Activated naive CD8-positive, alpha-beta T cell treated with anti-CD3 and anti-CD28 coated beads, Interleukin-2, amount 50 U/mL, for 16 hours (primary cell): ENCODE measurements around the gene STK39.

ENCODE experiments used
- DNase-seq: peaks from one replicate; pipeline ENCODE4 v3.0.0-alpha.2; 2020; ENCODE audit warnings: low read depth, low spot score

The STK39 gene

GRCh38 chr2:168210216-168210894 is 37.0 kb downstream of the STK39 start:
- DNase-seq, result no peak

GRCh38 chr2:168208652-168209051 is 38.7 kb downstream of the STK39 start:
- no peak for DNase-seq

GRCh38 chr2:168207851-168208250 is 39.5 kb downstream of the STK39 start:
- no peak for DNase-seq

DNA sequence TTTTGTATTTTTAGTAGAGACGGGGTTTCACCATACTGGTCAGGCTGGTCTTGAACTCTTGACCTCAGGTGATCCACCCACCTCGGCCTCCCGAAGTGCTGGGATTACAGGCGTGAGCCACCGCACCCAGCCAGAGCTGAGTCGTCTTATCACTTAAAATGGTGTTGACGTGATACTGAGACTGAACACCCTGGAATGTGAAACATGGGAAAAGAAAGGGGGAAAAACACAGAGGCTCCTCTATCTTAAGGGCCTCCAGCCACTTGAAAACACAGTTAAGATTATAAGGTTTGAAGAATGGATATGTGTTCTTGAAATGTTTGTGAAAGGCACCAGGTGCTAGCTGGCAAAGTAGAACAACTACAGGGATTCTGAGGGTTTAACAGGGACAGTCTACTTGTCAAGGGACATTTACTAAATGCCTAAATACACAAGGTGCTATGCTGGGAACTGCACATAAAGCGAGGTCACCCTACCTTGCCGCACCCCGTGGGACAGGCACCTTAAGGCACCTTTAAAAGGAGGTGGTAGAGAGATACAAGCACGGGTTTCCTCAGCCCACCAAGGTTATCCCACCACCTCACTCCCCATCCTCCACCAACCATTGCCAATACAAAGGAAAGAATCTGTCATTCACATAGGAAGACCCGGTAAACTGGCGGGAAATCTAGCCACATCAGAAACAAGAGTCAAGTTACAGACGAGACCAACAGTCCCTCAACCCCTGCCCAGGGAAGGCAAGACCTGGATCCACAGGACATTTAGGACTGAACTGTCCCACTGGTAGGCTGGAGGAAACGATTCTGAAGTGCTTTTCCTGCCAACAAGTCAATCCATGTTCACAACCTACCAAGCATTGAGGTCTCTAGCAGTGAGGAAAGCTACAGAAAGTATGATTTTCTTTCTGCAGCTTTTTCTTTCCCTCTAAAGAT is 43.4 kb downstream of the STK39 start:
- no peak for DNase-seq

- DNase-seq, result no peak
Observed at GRCh38 chr2:168201584-168202116, 45.7 kb downstream of the STK39 start.

- DNase-seq, result no peak
Observed at GRCh38 chr2:168200930-168201583, 46.3 kb downstream of the STK39 start.

- no peak for DNase-seq
Observed at GRCh38 chr2:168198476-168199207, 48.8 kb downstream of the STK39 start.

GRCh38 chr2:168196764-168197180 is 50.6 kb downstream of the STK39 start:
- no peak for DNase-seq

DNA sequence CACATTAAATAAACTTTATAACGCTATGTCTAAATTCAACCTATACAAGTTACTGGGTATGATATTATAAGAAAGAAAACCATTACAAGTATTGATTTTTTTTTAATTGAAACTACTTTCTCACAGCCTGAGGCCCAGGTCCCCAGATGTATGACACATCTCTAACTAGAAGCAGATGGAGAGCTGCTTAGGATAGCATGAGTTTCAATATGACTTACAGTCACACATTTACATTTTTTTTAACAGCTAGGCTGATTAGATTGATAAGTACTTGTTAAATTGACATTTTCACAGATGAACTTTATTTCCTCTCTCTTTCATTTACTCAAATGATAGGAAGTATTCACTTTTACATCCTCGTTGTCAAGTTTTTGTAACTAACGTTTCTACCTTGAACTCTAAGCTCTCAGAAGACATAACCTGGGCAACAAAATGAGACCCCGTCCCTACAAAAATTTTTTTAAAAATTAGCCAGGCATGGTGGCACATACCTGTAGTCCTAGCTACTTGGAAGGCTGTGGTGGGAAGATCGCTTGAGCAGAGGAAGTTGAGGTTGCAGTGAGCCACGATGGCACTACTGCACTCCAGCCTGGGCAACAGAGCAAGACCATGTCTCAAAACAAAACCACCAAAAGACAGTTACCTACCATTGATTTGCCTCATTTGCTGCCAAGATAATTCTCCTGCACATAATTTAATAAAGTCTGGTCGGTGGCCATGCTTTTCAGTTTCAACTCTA is 52.4 kb downstream of the STK39 start:
- DNase-seq, result no peak

GRCh38 chr2:168192839-168193616 is 54.4 kb downstream of the STK39 start:
- no peak for DNase-seq

DNA sequence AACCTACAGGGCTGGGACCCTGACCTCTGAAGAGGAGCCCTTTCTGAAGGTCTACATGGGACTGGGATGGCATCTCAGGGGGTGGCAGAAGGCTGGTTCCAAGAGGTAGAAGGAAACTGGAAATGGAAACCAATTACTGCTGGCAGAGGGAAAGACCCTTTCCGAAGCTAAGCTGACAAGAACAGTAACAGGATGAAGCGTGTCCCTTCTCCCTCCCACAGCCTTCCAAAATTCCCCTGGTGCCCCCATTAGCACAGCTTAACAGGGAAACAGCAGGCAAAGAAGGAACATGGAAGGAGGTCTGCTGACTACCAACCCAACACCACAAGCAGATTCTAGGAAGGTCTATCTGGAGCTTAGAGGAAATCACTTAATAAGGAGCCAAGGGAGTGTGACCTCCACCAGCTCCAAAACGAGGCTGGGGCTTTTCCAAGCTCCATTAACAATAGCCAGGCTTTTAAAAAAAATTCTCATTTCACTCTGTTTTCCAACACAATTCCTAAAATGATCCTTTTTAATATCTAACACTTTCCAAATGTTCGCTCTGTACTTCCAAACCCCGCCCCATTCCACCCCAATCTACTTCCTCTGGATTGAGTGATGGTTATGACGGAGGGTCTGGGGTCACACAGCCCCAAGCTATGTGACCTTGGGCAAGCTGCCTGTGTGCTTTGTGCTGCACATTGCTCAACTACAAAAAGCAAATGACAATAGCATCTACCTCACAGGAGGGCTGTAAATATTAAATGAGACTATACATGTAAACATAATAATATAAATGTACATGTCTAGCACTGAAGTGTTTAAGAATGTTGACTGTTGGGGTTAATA is 55.2 kb downstream of the STK39 start:
- DNase-seq, result no peak

DNA sequence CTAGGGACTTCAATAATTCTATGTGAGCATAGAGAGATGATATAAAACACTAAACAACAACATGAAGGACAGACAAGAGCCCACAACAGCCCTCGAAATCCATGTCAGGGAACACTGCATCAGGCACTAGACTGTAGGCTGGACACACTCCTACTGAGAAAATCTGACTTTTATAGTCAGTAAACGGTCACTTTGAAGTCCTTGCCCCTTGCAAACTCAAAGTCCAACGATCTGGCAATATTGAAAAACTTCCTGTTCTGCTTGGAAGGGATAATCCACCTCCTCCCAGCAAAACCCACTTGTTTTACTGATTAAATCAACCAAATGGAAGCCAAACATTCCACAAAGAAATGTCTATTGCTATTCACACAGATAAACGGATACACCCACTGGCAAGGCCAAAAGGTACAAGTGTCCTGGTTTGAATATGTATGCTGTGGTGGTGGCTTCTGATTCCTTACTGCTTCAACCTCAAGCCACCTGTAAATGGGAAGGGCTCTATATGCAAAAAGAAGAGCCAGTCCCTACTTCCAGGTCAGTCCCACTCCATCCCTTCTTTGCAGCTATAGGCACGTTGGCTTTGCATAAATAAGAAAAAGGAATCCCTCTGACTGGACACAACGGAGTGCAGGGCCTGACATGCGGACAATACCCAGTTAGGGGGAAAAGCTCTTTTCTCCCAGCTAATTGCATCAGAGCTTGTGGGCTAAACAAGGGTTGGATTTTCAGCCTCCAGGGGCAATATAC is 56.6 kb downstream of the STK39 start:
- DNase-seq, result no peak

GRCh38 chr2:168189835-168190569 is 57.4 kb downstream of the STK39 start:
- no peak for DNase-seq

DNA sequence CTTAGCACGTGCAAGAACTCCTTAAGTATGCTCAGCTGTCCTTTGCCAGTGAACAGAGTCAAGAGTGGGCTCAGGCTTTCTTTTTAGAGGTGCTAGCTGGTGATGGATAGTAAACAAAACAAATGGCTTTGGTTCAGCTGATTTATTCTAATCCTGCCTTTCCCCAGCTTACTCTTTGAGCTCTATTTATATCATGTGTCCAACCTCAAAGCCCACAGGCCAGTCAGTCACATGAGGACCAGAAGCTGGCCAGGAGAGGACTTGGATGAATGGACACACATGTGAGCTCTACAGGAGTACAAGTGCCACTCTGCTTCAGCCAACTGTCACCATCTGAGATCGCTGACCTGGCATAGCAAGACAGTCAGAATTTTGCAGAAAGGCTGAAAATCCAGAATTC is 59.4 kb downstream of the STK39 start:
- no peak for DNase-seq

DNA sequence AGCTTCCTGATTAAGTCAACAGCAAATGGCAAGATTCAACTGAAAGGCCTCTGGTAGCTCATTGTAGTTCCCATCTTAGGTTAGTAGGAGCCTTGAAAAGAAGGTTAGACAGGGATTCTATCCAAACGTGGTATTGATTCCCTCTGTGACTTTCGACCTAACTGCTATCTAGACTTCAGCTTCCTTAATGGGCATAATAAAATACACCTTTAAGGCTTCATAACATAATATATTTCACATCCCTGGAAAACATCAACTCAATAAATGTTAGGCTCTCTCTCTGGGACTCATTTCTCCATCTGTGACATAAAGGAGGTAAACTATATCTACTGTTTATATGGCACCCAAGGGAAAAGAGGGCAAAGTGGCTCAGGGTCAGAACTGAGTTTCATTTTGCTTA is 60.9 kb downstream of the STK39 start:
- DNase-seq, result no peak

DNA sequence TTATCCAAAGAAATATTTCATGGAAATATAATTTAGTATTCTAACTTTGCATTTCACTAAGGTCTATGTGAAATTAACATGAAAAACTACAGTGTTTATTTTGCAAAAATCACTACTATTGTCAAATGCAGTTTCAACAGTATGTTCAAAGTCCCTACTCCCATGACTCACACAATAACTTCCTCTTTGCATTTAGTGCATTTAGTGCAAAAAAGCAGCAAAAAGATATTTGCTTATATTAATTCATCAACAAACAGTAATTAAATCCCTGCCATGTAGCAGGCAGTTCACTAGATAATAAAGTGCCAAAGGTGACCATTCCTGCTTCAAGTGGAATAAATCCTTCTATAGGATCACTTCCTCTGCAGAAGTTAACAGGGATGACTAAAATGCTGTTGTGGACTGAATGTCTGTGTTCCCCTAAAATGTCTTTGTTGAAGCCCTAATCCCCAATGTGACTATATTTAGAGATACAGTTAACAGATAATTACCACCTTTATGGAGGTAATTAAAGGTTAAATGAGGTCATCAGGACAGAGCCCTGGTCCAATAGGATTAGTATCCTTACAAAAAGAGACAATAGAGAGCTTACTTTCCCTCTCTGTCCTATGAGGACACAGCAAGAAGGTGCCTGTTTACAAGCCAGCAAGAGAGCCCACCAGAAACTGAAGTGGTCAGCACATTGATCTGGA is 61.7 kb downstream of the STK39 start:
- no peak for DNase-seq
